A549 (cell line): ENCODE results near the gene ATG2A.

ENCODE experiments used
- CTCF ChIP-seq: fragments of >200 bp; sonication (Bioruptor Twin); formaldehyde crosslinking; IDR thresholded peaks from 3 replicates; pipeline ENCODE4 v1.5.1; 2016
- NFE2L2 ChIP-seq: fragments of 150-350 bp; conservative IDR thresholded peaks from 2 replicates; pipeline ENCODE4 v1.6.1; 2014; ENCODE audit warnings: low read length
- POLR2A ChIP-seq: IDR thresholded peaks from 2 replicates; pipeline ENCODE4 v1.6.1; 2012; ENCODE audit warnings: mild to moderate bottlenecking, low read length
- ZSCAN20 ChIP-seq: fragments of 250-450 bp; sonication (Bioruptor Pico); IDR thresholded peaks from 2 replicates; pipeline ENCODE4 v1.8.0; 2022; ENCODE audit warnings: mild to moderate bottlenecking, moderate library complexity
- TF ChIP-seq, protein P1 (sequence below): fragments of 200-600 bp; sonication (generic); IDR thresholded peaks from 2 replicates; pipeline ENCODE4 v1.6.1; 2016; ENCODE audit warnings: antibody characterized with exemption, mild to moderate bottlenecking, moderate library complexity
- TF ChIP-seq, protein P2 (sequence below): fragments of 250-450 bp; sonication (Bioruptor Pico); IDR thresholded peaks from 2 replicates; pipeline ENCODE4 v1.5.0; 2021; ENCODE audit warnings: mild to moderate bottlenecking, moderate library complexity, borderline replicate concordance
- TF ChIP-seq, protein P3 (sequence below): IDR thresholded peaks from 2 replicates; pipeline ENCODE4 v1.6.1; 2012

DNA sequence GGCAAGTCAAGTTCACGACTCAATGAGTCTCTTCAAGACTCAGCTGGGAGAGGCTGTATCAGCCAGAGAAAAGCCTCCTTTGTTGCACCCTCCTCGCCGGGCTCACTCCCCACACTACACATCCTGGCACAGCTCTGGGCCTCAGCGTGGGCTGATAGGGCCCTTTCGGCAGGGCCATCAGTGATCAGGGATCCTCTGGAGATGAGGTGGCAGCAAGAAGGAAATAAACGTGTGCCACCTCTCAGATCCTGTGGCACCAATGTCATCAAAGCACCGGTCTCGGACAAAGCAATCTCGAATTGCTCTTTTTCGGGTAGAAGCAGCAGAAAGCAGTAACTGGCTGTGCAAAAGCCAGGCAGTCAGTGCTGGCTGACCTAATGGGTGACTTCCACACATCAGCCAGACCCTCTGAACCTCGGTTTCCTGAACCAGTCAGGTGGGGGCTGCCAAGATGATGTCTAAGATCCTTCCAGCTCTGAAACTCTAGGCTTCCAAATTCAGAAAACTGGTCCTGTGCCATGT lies 40.7 kb downstream of the ATG2A start:
- TF ChIP-seq POLR2A (no peak), CTCF (no peak), NFE2L2 (no peak), ZSCAN20 (CRISPR knock-in tag) (no peak)
- TF ChIP-seq, protein P1, sequence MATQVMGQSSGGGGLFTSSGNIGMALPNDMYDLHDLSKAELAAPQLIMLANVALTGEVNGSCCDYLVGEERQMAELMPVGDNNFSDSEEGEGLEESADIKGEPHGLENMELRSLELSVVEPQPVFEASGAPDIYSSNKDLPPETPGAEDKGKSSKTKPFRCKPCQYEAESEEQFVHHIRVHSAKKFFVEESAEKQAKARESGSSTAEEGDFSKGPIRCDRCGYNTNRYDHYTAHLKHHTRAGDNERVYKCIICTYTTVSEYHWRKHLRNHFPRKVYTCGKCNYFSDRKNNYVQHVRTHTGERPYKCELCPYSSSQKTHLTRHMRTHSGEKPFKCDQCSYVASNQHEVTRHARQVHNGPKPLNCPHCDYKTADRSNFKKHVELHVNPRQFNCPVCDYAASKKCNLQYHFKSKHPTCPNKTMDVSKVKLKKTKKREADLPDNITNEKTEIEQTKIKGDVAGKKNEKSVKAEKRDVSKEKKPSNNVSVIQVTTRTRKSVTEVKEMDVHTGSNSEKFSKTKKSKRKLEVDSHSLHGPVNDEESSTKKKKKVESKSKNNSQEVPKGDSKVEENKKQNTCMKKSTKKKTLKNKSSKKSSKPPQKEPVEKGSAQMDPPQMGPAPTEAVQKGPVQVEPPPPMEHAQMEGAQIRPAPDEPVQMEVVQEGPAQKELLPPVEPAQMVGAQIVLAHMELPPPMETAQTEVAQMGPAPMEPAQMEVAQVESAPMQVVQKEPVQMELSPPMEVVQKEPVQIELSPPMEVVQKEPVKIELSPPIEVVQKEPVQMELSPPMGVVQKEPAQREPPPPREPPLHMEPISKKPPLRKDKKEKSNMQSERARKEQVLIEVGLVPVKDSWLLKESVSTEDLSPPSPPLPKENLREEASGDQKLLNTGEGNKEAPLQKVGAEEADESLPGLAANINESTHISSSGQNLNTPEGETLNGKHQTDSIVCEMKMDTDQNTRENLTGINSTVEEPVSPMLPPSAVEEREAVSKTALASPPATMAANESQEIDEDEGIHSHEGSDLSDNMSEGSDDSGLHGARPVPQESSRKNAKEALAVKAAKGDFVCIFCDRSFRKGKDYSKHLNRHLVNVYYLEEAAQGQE, result no peak
- TF ChIP-seq, protein P2, sequence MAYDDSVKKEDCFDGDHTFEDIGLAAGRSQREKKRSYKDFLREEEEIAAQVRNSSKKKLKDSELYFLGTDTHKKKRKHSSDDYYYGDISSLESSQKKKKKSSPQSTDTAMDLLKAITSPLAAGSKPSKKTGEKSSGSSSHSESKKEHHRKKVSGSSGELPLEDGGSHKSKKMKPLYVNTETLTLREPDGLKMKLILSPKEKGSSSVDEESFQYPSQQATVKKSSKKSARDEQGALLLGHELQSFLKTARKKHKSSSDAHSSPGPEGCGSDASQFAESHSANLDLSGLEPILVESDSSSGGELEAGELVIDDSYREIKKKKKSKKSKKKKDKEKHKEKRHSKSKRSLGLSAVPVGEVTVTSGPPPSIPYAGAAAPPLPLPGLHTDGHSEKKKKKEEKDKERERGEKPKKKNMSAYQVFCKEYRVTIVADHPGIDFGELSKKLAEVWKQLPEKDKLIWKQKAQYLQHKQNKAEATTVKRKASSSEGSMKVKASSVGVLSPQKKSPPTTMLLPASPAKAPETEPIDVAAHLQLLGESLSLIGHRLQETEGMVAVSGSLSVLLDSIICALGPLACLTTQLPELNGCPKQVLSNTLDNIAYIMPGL (CRISPR knock-in tag), result no peak
- TF ChIP-seq, protein P3, sequence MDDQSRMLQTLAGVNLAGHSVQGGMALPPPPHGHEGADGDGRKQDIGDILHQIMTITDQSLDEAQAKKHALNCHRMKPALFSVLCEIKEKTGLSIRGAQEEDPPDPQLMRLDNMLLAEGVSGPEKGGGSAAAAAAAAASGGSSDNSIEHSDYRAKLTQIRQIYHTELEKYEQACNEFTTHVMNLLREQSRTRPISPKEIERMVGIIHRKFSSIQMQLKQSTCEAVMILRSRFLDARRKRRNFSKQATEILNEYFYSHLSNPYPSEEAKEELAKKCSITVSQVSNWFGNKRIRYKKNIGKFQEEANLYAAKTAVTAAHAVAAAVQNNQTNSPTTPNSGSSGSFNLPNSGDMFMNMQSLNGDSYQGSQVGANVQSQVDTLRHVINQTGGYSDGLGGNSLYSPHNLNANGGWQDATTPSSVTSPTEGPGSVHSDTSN, result no peak
